Measurements from ENCODE around the gene CALHM6. TPM values are rescaled to one million over a fixed set of nuclear protein-coding genes. Genes with fewer than 3 reads are reported as not detected.

CALHM6 gene
- total and polyA plus RNA-seq, 2 of the 8 experiments (the other 6 are each of a cell fraction or from before 2014, with no cell fraction given) = 0.93 to 1.8 TPM

DNA sequence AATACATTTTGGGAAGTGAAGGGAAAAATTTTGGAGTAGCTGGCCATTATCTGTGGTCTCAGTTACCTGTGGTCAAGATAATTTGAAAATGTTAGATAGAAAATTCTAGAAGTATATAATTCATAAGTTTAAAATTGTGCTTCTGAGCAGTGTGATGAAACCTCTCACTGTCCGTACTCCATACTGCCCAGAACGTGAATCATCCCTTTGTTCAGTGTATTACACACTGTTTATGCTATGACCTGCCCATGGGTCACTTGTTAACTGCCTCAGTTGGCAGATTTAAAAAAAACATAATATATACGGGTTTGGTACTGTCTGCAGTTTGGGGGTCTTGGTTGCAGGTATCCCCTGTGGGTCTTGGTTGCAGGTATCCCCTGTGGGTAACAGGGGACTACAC is 46.1 kb downstream of the CALHM6 start:
- Histone ChIP-seq H3K79me1 (ENCODE audit: low read depth, low read length) (no peaks in the 10 kb centered on the region), H2BK15ac (ENCODE audit: low read length) (no peak overlapping the region), H3K56ac (replicated peaks; ENCODE audit: insufficient read length, low read depth, low read length) (no peak overlapping the region), H2AFZ (ENCODE audit: low read length) (no peak overlapping the region), H2BK120ac (replicated peaks; ENCODE audit: low read depth, low read length) (no peak overlapping the region), H4K8ac (ENCODE audit: extremely low read depth, insufficient read depth, low read length) (no peak overlapping the region), H3K27me3 (replicated peaks in 1 of 4; ENCODE audit: control insufficient read depth in 3 of 4, extremely low read depth in 1 of 4, insufficient read depth in 3 of 4, low read length in 3 of 4) (no peaks in the 10 kb centered on the region), H4K20me1 (replicated peaks in 1 of 2; ENCODE audit: control insufficient read depth in 1 of 2, insufficient read depth in 2 of 2, low read length in 2 of 2) (no peaks in the 10 kb centered on the region), H2BK20ac (ENCODE audit: low read length) (no peak overlapping the region), H3K14ac (ENCODE audit: insufficient read length) (no peak overlapping the region), H3K23me2 (ENCODE audit: low read depth, low read length) (no peaks in the 10 kb centered on the region), H3K79me2 (ENCODE audit: control insufficient read depth in 1 of 2, insufficient read depth in 2 of 2, low read length in 2 of 2) (no peaks in the 10 kb centered on the region), H3K9ac (replicated peaks in 1 of 4; ENCODE audit: extremely low read depth in 1 of 4, low read depth in 3 of 4, low read length in 3 of 4) (no peak overlapping the region), H3K27ac (ENCODE audit: low read depth, low read length) (no peak overlapping the region), H3K4ac (replicated peaks; ENCODE audit: insufficient read length, low read depth, low read length) (no peak overlapping the region), H3K4me2 (ENCODE audit: insufficient read depth in 1 of 2, low read depth in 2 of 2, low read length in 2 of 2) (no peak overlapping the region), H3K18ac (ENCODE audit: extremely low read depth, low read length) (no peak overlapping the region), H2BK12ac (ENCODE audit: low read depth, low read length) (no peak overlapping the region), H3K4me3 (ENCODE audit: extremely low read depth in 1 of 4, insufficient read depth in 2 of 4, low read depth in 3 of 4, low read length in 4 of 4) (no peak overlapping the region), H4K91ac (replicated peaks; ENCODE audit: insufficient read length, low read length) (no peak overlapping the region), H4K5ac (ENCODE audit: insufficient read length, low read depth, low read length) (no peak overlapping the region), H3K4me1 (replicated peaks in 1 of 4; ENCODE audit: control insufficient read depth in 3 of 4, insufficient read depth in 4 of 4, low read length in 3 of 4) (peaks cover 0 to 7% (median 4%) of the 10 kb centered on the region in 4 experiments; a peak in 4 of 7 replicates), H3K36me3 (ENCODE audit: control insufficient read depth in 2 of 4, insufficient read depth in 4 of 4, low read length in 3 of 4) (no peaks in the 10 kb centered on the region), H2BK5ac (ENCODE audit: low read depth, low read length) (no peak overlapping the region), H2AK5ac (ENCODE audit: low read depth, low read length) (no peak overlapping the region), H3K23ac (ENCODE audit: insufficient read length) (no peak overlapping the region), H3K9me3 (ENCODE audit: insufficient read depth in 2 of 2, low read depth in 1 of 2, low read length in 1 of 2) (no peaks in the 10 kb centered on the region)
- DNase-seq (ENCODE audit: low read depth in 1 of 2, low spot score in 2 of 2) (no peak), FAIRE-seq (no peak)
- POLR2A ChIA-PET (ENCODE audit: partially characterized antibody) = no interaction called here
- WGBS, 2 experiments (ENCODE audit: extremely low coverage in 1 of 2, insufficient coverage in 1 of 2, insufficient read length in 1 of 2, insufficient replicate concordance in 2 of 2, low coverage in 1 of 2, low lambda C conversion rate in 2 of 2, missing lambda C conversion rate in 1 of 2) = 79% methylated on average over 3 of the region's 3 CpGs; no CpG with 5 or more reads in 1 of the 2 experiments
- CTCF ChIA-PET (ENCODE audit: partially characterized antibody) = interaction anchor here (1.0 kb wide), 1 partner anchor 10 kb away, joined by 3 read pairs; no protein-coding TSS in a partner anchor
- no peak for TF ChIP-seq FOSL1 (IDR thresholded peaks at IDR 0.05; ENCODE audit: insufficient read depth, low read depth, low read length)
- no peak for TF ChIP-seq CEBPB (IDR thresholded peaks at IDR 0.05; ENCODE audit: low read depth, low read length)
- no peak for TF ChIP-seq BACH1 (IDR thresholded peaks at IDR 0.05; ENCODE audit: low read length)
- TF ChIP-seq, protein P1, sequence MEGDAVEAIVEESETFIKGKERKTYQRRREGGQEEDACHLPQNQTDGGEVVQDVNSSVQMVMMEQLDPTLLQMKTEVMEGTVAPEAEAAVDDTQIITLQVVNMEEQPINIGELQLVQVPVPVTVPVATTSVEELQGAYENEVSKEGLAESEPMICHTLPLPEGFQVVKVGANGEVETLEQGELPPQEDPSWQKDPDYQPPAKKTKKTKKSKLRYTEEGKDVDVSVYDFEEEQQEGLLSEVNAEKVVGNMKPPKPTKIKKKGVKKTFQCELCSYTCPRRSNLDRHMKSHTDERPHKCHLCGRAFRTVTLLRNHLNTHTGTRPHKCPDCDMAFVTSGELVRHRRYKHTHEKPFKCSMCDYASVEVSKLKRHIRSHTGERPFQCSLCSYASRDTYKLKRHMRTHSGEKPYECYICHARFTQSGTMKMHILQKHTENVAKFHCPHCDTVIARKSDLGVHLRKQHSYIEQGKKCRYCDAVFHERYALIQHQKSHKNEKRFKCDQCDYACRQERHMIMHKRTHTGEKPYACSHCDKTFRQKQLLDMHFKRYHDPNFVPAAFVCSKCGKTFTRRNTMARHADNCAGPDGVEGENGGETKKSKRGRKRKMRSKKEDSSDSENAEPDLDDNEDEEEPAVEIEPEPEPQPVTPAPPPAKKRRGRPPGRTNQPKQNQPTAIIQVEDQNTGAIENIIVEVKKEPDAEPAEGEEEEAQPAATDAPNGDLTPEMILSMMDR (IDR thresholded peaks at IDR 0.05; ENCODE audit: control extremely low read depth in 1 of 3, insufficient read depth in 1 of 3, low read depth in 1 of 3, low read length in 3 of 3) = no peak
- TF ChIP-seq RBBP5 (IDR thresholded peaks at IDR 0.05; ENCODE audit: borderline replicate concordance, low read depth, low read length) = no peak
- no peak for TF ChIP-seq NANOG (IDR thresholded peaks at IDR 0.05; ENCODE audit: insufficient read depth, low read depth, low read length, poor library complexity, severe bottlenecking)
- TF ChIP-seq CREB1 (IDR thresholded peaks at IDR 0.05) = no peak
- TF ChIP-seq HDAC2 (IDR thresholded peaks at IDR 0.05; ENCODE audit: borderline replicate concordance in 1 of 2, low read depth in 2 of 2, low read length in 2 of 2) = no peak
- TF ChIP-seq, protein P2, sequence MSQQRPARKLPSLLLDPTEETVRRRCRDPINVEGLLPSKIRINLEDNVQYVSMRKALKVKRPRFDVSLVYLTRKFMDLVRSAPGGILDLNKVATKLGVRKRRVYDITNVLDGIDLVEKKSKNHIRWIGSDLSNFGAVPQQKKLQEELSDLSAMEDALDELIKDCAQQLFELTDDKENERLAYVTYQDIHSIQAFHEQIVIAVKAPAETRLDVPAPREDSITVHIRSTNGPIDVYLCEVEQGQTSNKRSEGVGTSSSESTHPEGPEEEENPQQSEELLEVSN (IDR thresholded peaks at IDR 0.05) = no peak
- no peak for TF ChIP-seq SP1 (IDR thresholded peaks at IDR 0.05; ENCODE audit: low read depth, low read length)
- TF ChIP-seq ASH2L (IDR thresholded peaks at IDR 0.05; ENCODE audit: low read length) = no peak
- TF ChIP-seq CBX8 (IDR thresholded peaks at IDR 0.05; ENCODE audit: borderline replicate concordance, low read depth, low read length) = no peak

Measured in H1 (cell line).